Right lobe of liver (tissue), 6 donors: ENCODE results near the gene POGK. TPM values are rescaled to one million over a fixed set of nuclear protein-coding genes. Genes with fewer than 3 reads are reported as not detected.
"Not testable (repeated sequence)": the region's sequence is repeated elsewhere in the genome, so short reads cannot be mapped to it uniquely, and the experiment has no call there.

ENCODE experiments used
- ATAC-seq, 4 donors: fragments of 200-7000 bp; cut with Tn5 transposase; one replicate each; pipeline ENCODE4 v1.9.1; 2020; ENCODE audit warnings: mild to moderate bottlenecking in 4 of 4, moderate library complexity in 4 of 4
- DNase-seq, 3 donors: peaks; one replicate each; pipeline ENCODE4 v3.0.0-alpha.2; 2020
- H3K27ac ChIP-seq, 3 donors: fragments of 200-600 bp; one replicate each; pipeline ENCODE4 v1.8.0; 2022
- H3K27me3 ChIP-seq, 2 donors: fragments of 200-600 bp; one replicate each; pipeline ENCODE4 v1.8.0; 2022
- H3K36me3 ChIP-seq, 4 donors: fragments of 200-600 bp; sonication (generic) in 1 of 4; one replicate each; pipeline versions ENCODE4 v1.5.1 to v1.8.0; 2017 to 2022; ENCODE audit warnings: control low read depth in 1 of 4
- H3K4me1 ChIP-seq, 4 donors: fragments of 200-600 bp; sonication (generic) in 1 of 4; one replicate each; pipeline versions ENCODE4 v1.5.1 to v1.8.0; 2017 to 2022; ENCODE audit warnings: control low read depth in 1 of 4
- H3K4me3 ChIP-seq, 3 donors: fragments of 200-600 bp; one replicate each; pipeline ENCODE4 v1.8.0; 2022
- H3K9me3 ChIP-seq, 4 donors: fragments of 200-600 bp; sonication (generic) in 1 of 4; one replicate each; pipeline versions ENCODE4 v1.5.1 to v1.8.0; 2017 to 2022; ENCODE audit warnings: control low read depth in 1 of 4
- CTCF ChIP-seq, 4 donors: fragments of 200-600 bp in 3 of 4; fragments of 450-650 bp in 1 of 4; IDR thresholded peaks; one replicate each; pipeline versions ENCODE4 v1.5.1 to v1.8.0; 2016 to 2022; ENCODE audit warnings: antibody characterized with exemption in 4 of 4, mild to moderate bottlenecking in 2 of 4
- POLR2A ChIP-seq: fragments of 450-650 bp; IDR thresholded peaks from one replicate; pipeline ENCODE4 v1.6.1; 2017; ENCODE audit warnings: antibody characterized with exemption, mild to moderate bottlenecking
- WGBS: methylation state at CpG from one replicate; pipeline ENCODE4 v1.1.6; 2018; ENCODE audit warnings: low coverage, low lambda C conversion rate; ENCODE audit not compliant: insufficient coverage; ENCODE audit errors: missing lambda C conversion rate; 5-methylcytosine and 5-hydroxymethylcytosine counted together
- intact Hi-C, 2 donors: fragments of 100-400 bp; cut with DNase I; formaldehyde crosslinking; loops; one replicate each; pipeline versions ENCODE4 v1.11.2 to v1.14.1; 2022
- total RNA-seq, 6 experiments: library from RNA; depleted of rRNA in 2 of 6; stranded (reverse); fragments of >200 nt in 2 of 6; fragmentation: NEBNext Ultra II Directional in 3 of 6; extraction: Animal tissue kit (Norgen Biotek cat#: 25700) in 3 of 6; gene quantifications; one replicate each; pipeline versions ENCODE4 v1.1.0 to v1.2.4, GENCODE V29; 2016 to 2023
- donor health status: DM: no; HTN: yes; CAD: no.
- donor health status: DM: no; HTN: no; CAD: no.
- donor health status: DM: no; HTN: no; CAD: no.
- donor health status: DM: no; HTN: yes; CAD: no.
- donor health status: DM: no; HTN: yes; CAD: no.

The POGK gene
- total RNA-seq, 6 experiments from 2014 or later: 9.0 to 15.7 (median 12.3) TPM

GRCh38 chr1:166813508-166814223 is 25.6 kb upstream of the POGK start:
- no peak for DNase-seq
- Histone ChIP-seq H3K36me3 (no peaks in the 10 kb centered on the region), H3K9me3 (no peaks in the 10 kb centered on the region), H3K27ac (no peak overlapping the region), H3K4me3 (no peak overlapping the region), H3K4me1 (peaks cover 0 to 14% (median 6%) of the 10 kb centered on the region in 4 donors), H3K27me3 (no peaks in the 10 kb centered on the region)
- no peak for TF ChIP-seq POLR2A
- peak in 2 of 4 donors; percentile 22 for TF ChIP-seq CTCF (IDR thresholded peaks at IDR 0.05)
- intact Hi-C loops: no loop called here
- WGBS: 29% methylated on average over 2 of the region's 2 CpGs
- ATAC-seq: peak; percentile 80 to 96 (median 86)

- no peaks in the 10 kb centered on the region for H3K36me3 ChIP-seq
- no peak overlapping the region for H3K27ac ChIP-seq
- no peak overlapping the region for H3K4me3 ChIP-seq
- peak in 2 of 4 donors; percentile 46 to 57 for ATAC-seq
- WGBS: 61% methylated on average over 2 of the region's 2 CpGs
- H3K27me3 ChIP-seq: no peaks in the 10 kb centered on the region
- intact Hi-C loops: no loop called here
- TF ChIP-seq CTCF (IDR thresholded peaks at IDR 0.05) (no peak), POLR2A (no peak)
- peaks cover 0 to 14% (median 6%) of the 10 kb centered on the region in 4 donors for H3K4me1 ChIP-seq
- no peaks in the 10 kb centered on the region for H3K9me3 ChIP-seq
- no peak for DNase-seq
Measured at GRCh38 chr1:166814611-166815010, 24.7 kb upstream of the POGK start.

- Histone ChIP-seq H3K4me3 (no peak overlapping the region), H3K27ac (no peak overlapping the region), H3K36me3 (no peaks in the 10 kb centered on the region), H3K27me3 (no peaks in the 10 kb centered on the region), H3K9me3 (no peaks in the 10 kb centered on the region), H3K4me1 (no peaks in the 10 kb centered on the region)
- no peak for TF ChIP-seq POLR2A
- no peak for TF ChIP-seq CTCF (IDR thresholded peaks at IDR 0.05)
- DNase-seq (no peak), ATAC-seq (no peak)
- intact Hi-C loops: no loop called here
- 100% methylated on average over 1 of the region's 2 CpGs for WGBS
Measured at GRCh38 chr1:166819974-166820373, 19.3 kb upstream of the POGK start.

GRCh38 chr1:166822385-166822784 is 16.9 kb upstream of the POGK start:
- ATAC-seq (no peak), DNase-seq (no peak)
- intact Hi-C loops: no loop called here
- Histone ChIP-seq H3K9me3 (no peaks in the 10 kb centered on the region), H3K27me3 (no peaks in the 10 kb centered on the region), H3K27ac (no peak overlapping the region), H3K4me1 (no peaks in the 10 kb centered on the region), H3K36me3 (no peaks in the 10 kb centered on the region), H3K4me3 (no peak overlapping the region)
- WGBS: 53% methylated on average over 7 of the region's 7 CpGs
- no peak for TF ChIP-seq POLR2A

- intact Hi-C loops: no loop called here
- Histone ChIP-seq H3K27me3 (no peaks in the 10 kb centered on the region), H3K4me1 (no peaks in the 10 kb centered on the region), H3K9me3 (no peaks in the 10 kb centered on the region), H3K27ac (no peak overlapping the region), H3K36me3 (no peaks in the 10 kb centered on the region), H3K4me3 (no peak overlapping the region)
- no peak for TF ChIP-seq CTCF (IDR thresholded peaks at IDR 0.05)
- no peak for TF ChIP-seq POLR2A
- DNase-seq (no peak), ATAC-seq (no peak)
Measured at GRCh38 chr1:166827426-166827825, 11.8 kb upstream of the POGK start.

GRCh38 chr1:166829762-166830161 is 9.5 kb upstream of the POGK start:
- WGBS: 27% methylated on average over 1 of the region's 1 CpG
- H3K27me3 ChIP-seq, H3K27ac ChIP-seq, H3K36me3 ChIP-seq, DNase-seq, ATAC-seq, H3K9me3 ChIP-seq, H3K4me1 ChIP-seq, intact Hi-C loops, H3K4me3 ChIP-seq: not testable (repeated sequence)
